CD4-positive, alpha-beta T cell treated with Interleukin-6 for 4 hours (primary cell): ENCODE results near the gene DEPDC1B.
"Not testable (repeated sequence)": the region's sequence is repeated elsewhere in the genome, so short reads cannot be mapped to it uniquely, and the experiment has no call there.

Experiments used
- DNase-seq: peaks from one replicate; pipeline ENCODE4 v3.0.0-alpha.2; 2020; ENCODE audit warnings: mixed read lengths

Gene DEPDC1B

DNA sequence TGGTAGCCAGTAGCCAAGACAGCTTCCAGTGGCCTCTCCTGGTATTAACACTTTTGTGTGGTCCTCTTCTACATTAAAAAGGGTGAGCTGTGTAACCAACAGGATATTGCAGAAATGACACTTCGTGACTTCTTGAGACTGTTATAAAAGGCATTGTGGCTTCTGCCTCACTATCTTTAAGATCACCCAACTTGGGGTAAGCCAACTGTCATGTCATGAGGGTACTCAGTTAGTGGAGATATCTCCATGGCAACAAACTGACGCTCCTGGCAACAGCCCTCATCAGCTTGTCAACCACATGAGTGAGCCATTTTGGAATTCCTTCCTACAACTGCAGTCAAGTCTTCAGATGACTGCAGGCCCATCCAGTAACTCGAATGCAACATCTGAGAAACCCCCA lies 121.7 kb downstream of the DEPDC1B start:
- DNase-seq = no peak

DNA sequence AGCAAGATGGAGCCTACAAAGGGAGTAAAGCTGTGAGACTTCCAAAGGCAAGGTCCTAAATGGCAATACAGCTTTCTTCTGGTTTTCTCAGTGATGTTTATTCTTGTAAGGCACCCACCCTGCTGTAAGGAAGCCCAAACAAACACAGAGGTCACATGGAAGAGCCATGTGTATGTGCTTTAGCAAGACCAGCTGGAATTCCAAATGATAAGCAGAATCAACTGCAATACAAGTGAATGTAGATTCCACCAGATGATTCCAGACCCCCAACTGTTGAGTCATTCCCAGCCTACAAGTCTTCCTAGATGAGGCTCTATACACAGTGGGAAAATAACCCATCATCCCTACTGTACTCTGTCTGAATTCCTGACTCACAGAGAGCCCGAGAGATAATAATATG lies 122.8 kb downstream of the DEPDC1B start:
- DNase-seq = no peak

DNA sequence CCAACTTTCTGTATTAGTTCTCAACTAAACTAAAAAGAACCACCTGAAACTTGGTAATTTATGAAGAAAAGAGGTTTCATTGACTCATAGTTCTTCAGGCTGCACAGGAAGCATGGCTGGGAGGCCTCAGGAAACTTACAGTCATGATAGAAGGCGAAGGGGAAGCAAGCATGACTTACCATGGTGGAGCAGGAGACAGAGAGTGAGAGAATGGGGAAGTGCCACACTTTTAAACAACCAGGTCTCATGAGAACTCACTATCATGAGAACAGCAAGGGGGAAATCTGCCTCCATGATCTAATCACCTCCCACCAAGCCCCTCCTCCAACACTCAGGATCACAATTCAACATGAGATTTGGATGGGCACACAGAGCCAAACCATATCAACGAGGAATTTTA lies 123.5 kb downstream of the DEPDC1B start:
- no peak for DNase-seq

- no peak for DNase-seq
These were observed 131.3 kb downstream of the DEPDC1B start for GRCh38 chr5:60568646-60569045.

GRCh38 chr5:60563696-60564324 lies 136.2 kb downstream of the DEPDC1B start:
- no peak for DNase-seq

DNA sequence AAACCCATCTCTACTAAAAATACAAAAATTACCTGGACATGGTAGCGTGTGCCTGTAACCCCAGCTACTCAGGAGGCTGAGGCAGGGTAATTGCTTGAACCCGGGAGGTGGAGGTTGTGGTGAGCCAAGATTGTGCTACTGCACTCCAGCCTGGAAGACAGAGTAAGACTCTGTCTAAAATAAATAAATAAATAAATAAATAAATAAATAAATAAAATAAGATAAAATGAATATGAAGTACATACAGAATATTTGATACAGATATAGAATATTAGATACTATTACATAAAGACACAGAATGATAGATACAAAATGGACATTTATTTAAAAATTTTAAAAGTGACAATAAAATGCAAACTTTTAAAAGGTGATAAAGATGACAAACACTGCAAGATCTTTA lies 146.7 kb downstream of the DEPDC1B start:
- not testable (repeated sequence) for DNase-seq

- no peak for DNase-seq
These were observed 148.1 kb downstream of the DEPDC1B start for GRCh38 chr5:60551829-60552228.

- DNase-seq = no peak
These were observed 148.7 kb downstream of the DEPDC1B start for GRCh38 chr5:60551250-60551649.

- DNase-seq = no peak
These were observed 149.7 kb downstream of the DEPDC1B start for GRCh38 chr5:60550311-60550710.

- DNase-seq = no peak
These were observed 150.1 kb downstream of the DEPDC1B start for GRCh38 chr5:60549841-60550240.
